Occipital lobe (tissue), 2 donors: ENCODE results near the gene ANP32B. TPM values are rescaled to one million over a fixed set of nuclear protein-coding genes. Genes with fewer than 3 reads are reported as not detected.
"Not testable (repeated sequence)": the region's sequence is repeated elsewhere in the genome, so short reads cannot be mapped to it uniquely, and the experiment has no call there.

Experiments used
- DNase-seq: peaks from one replicate; lab custom pipeline; 2025; lab: John Stamatoyannopoulos, UW
- total RNA-seq: library from RNA; depleted of rRNA; stranded (reverse); fragments of >200 nt; gene quantifications from one replicate; pipeline ENCODE4 v1.2.3, GENCODE V29; 2014

The ANP32B gene
- total RNA-seq, 1 donor from 2014 or later = 3.9 TPM

DNA sequence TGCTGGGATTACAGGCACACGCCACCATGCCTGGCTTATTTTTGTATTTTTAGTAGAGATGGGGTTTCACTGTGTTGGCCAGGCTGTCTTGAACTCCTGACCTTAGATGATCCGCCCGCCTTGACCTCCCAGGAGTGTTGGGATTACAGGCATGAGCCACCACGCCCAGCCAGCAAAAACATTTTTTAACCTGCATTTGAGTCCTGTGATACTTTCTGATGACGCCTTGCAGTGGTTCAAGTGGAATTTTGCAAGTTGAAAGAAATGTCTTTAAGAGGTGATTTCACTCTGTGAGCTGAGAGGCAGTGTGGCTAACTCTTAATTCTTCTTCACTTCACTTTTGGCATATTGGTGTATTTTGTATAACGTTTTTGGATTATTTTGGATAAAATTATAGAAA is 9.1 kb downstream of the ANP32B start:
- no peak for DNase-seq

DNA sequence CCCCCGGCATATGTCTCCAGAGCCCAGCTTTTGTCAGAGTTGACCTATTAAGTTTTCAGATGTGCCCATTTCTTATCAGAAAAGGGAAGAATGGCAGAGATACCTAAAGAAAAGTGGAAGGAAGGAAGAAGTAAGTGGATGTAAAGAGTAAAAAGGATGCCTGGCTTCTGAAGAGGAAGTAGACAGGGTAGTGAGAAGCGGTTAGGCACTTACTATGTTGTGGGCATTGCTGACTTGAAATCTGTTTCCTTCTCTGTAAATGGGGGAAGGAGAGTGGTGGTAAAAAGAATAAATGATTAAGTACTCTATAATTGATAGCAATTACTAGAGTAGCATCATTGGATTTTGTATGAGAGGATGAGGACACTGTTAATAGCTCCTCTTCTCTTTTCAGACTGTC is 9.9 kb downstream of the ANP32B start:
- no peak for DNase-seq

DNA sequence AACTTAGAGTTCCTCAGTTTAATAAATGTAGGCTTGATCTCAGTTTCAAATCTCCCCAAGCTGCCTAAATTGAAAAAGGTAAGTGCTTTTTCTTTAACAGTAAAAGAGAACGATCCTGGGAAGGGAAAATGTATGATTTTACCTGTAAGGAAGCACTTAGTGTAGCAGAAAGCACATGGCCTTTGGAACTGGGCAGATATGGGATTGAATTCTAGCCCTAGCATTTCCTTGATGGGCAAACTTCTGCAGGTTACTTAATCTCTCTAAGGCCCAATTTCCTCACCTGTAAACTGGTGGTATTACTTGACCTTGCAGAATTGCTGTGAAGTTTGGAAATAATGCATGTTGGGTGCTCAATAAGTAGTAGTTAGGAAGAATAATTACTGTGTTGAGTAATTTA is 11.6 kb downstream of the ANP32B start:
- no peak for DNase-seq

DNA sequence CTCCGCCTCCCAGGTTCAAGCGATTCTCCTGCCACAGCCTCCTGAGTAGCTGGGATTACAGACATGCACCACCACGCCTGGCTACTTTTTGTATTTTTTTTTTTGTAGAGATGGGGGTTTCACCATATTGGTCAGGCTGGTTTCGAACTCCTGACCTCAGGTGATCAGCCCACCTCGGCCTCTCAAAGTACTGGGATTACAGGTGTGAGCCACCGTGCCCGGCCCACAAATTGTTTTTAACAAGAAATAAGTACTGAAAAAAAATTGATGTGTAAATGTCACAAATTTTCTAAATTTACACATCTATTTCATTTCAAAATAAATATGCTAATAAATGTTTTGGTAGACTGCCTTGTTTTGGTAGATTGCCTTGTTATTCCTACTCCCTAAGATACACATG is 13.5 kb downstream of the ANP32B start:
- DNase-seq = not testable (repeated sequence)

DNA sequence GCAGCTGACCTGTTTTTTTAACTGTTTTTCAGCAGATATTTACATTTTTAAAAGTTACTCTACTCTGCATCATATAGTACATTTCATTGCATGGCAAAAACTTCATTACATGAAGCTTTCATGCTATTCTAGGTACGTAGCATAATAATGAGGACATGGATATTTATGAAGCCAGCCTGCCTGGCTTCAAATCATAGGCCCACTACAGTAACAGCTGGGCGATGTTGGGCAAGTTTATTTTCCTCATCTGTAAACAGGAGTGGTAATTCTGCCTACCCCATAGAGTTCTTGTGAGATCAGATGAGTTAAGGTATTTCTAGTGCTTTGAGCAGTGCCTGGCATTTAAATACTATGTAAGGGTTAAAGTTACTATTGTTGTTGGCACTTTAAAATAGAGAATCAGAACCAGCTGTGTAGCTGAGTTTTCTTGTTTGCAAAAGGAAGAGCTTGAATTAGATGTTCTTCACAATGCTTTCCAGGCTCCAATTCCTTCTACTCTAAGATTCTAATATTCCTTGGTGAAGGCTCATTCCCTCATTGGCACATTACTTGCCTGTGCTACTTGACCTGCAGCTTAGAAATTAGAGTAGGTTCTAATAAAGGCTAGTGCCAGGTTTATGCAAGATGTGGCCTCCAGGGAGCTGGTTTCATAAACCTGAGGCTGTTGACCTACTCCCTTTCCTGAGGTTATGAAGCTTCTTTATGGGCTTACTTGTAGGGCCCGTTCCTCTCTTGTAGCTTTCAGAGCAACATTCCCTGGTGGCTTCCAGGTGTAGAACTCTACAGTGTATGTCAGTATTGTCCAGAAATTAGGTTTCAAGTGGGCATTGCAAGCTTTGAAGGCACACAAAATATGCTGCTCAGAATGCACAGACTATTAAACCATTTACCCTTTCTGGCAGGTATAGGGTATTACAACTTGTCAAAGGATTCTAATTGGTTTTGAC is 14.5 kb downstream of the ANP32B start:
- no peak for DNase-seq

DNA sequence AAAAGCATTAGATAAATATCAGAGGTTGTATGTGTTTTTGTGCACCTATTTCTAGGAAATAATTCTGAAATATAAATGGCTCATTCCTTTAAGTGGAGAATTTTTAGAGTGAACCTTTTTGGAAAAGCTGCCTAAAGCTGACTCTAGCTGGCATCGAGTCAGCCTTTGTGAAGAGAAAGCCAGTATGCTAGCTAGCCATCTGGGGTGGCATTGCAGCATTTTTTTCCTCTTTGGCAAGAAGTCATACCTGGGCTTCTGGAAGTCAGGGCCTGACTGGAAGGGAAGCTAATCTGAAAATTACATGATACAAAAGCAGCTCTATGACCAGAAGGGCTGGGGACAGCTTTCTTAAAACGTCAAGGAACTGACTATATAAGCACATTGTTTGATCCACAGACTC is 19.7 kb downstream of the ANP32B start:
- no peak for DNase-seq

DNA sequence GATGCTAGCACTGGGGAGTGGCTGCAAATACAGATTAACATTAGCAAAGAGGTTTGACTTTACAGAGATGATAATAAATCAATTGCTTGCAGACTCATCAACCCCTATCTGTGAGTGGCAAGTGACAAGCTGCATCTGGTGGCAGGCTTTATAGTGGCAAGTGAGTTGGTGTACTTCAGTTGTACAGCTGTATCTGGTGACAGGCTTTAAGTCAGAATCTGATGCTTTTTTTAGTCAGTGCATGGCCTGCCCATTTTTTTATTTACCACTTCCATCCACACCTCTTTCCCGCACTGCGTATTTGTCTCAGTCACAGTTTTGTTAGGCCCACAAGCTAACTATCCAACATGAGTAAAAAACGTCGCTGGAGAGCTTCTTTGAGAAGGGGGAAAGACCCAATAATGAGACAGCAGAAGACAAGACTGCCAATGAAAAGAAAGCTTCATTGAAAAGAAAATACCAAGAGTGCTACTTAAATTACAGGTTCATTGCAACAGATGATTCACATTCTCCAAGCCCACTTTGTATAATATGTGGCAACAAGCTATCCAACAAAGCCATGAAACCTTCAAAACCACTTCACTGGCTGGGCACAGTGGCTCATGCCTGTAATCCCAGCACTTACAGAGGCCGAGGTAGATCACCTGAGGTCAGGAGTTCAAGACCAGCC is 23.1 kb downstream of the ANP32B start:
- DNase-seq = no peak

DNA sequence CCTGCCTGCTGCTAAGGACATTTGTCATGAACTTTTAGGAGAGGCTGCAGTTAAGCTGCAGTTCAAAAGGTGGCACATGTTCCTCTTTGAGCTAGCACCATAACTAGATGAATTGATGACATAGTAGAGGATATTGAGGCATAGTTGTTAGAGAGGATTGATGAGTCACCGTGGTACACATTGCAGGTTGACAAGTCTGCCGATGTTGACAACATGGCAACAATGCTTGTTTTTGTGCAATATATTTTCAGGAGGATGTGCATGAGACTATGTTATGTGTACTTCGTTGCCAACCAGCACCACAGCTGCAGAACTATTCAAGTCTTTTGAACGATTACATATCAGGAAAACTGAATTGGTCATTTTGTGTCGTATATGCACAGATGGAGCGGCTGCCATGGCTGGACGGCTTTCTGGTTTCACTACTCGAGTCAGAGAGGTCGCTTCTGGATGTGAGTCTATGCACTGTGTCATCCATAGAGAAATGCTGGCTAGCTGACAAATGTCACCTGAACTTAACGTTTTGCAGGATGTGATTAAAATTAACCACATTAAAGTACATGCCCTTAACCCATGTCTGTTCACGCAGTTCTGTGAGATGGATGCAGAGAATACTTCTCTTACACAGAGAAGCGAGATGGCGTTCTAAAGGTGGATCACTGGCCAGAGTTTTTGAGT is 24.2 kb downstream of the ANP32B start:
- DNase-seq = no peak

DNA sequence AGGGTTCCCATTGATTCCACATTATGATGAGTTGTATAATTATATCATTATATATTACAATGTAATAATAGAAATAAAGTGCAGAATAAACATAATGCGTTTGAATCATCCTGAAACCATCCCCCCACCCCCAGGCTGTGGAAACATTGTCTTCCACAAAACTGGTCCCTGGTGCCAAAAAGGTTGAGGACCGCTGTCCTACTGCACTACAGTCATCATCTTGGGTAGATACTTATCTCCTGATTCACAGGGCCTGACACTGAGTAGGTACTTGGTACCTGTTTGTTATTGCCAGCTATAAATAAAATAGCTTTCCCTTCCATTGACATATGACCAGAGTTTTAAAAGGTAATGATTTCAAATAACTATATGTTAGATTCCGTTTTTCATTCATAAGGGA is 25.6 kb downstream of the ANP32B start:
- no peak for DNase-seq

DNA sequence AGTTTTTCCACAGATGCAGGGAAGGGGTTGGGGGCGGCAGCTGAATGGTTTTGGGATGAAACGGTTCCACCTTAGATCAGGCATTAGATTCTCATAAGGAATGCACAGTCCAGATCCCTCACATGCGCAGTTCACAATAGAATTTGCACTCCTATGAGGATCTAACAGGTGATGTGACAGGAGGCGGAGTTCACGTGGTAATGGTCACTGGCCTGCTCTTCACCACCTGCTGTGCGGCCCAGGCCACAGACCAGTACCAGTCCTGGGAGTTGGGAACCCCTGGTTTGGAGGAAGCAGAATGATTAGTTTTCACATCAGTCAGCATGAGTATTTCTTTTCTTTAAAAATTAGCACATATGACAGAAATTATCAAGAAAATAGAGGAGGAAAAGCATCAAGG is 26.3 kb downstream of the ANP32B start:
- DNase-seq = no peak

DNA sequence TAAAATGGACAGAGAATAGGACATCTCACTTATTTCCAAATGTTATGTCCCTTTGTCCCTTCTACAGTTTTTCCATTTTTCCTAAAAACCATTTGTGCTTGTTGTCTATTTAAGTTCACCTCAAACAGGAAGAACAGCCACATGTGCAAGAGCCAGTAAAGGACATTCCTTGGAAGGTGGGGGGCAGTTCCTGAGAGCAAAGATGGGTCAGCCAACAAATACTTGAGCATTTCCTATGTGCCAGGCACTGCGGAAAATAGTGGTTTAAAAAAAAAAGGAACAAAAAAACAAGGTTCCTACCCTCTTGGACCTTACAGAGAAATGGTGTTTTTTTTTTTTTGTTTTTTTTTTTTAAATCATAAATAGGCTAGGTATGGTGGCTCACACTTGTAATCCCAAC is 26.8 kb downstream of the ANP32B start:
- no peak for DNase-seq

DNA sequence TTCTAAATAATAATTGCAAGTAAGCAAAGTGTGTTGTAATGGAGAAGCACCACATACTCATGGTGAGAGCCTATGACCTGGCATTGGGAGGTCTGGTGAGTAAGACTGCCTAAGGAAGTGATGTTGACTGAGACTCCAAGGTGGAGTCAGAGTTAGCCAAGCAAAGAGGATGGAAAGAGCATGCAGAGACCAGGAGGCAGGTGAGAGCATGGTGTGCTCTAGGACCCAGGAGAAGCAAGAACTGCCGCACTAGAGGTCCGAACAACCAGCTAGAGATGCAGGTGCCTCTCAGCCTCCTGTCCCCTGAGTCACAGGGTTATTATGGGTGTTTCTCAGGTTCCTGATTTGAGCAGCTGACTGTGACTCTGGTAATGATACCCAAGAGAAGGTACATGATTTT is 27.3 kb downstream of the ANP32B start:
- no peak for DNase-seq

DNA sequence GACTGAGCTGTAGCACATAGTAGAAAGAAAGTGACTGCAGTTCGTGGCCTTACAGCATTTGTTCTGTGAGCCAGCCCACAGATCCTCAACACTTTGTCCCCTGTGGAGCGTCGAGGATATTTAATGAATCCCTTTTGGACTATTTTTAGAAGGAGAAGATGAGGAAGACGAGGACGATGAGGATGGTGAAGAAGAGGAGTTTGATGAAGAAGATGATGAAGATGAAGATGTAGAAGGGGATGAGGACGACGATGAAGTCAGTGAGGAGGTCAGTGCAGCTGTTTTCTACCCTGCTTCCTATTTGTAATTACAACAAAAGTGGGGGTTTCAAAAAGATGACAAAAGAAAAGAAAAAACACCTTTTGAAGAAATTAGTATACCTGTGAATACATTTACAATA is 28.0 kb downstream of the ANP32B start:
- no peak for DNase-seq

DNA sequence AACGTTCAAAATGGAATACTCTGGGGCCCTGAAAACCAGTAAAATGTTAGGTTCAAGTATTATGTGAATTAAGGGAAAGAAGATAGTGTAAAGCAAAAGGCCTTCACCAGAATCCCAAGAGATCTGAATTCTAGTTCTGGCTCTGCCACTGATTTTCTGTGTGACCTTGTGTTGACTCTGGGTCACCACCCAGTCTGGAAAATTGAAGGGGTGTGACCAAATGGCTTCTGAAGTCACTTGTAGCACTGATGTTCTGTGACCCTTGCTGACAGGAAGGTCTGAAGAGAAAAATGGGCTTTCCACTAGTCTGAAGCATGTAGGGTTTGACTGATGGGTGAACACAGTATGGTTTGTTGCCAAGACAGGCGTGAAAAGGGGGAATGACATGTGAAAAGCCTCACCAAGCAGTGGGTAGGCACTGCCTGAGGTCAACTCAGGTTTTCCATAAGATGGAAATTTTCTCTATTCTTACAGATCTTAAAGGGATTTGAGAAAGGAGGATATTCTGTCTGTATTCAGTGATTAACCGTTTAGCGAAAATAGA is 33.1 kb downstream of the ANP32B start:
- DNase-seq = no peak

DNA sequence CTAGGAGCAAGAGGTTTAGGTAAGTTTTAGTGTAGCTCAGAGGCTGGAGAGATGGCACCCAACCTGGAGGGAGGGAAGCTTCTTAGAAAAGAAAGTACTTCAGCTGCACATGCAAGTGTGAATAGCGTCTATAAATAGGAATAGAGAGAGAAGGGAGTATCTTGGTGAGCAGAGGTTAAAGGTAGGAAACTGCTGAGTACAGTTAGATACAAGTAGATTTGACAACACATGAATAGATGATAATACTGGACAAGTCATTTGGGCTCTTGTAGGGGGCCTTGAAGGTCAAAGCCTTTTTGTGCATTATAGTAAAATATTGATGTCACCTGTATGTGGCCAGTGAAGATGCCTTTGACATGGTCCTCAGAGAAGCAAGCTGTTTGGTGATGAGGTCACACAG is 34.2 kb downstream of the ANP32B start:
- DNase-seq = no peak

DNA sequence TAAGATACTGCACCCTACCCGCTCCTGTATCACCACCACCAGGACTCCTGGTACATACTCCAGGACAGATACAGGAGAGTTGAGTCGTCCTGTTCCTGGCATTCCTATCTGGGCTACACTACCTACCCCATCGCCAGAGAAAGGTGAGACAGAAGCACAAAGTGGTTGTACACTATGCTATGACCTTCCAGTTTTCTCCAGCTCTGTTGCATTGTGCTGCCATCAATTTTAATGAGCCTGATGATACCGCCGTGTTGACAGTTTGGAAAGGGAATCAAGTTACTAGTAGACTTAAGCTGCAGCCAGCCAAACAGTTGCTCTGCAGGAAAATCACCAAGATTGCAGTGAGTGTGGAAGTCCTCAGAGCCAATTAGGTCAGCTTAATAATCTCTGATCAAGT is 35.2 kb downstream of the ANP32B start:
- no peak for DNase-seq

DNA sequence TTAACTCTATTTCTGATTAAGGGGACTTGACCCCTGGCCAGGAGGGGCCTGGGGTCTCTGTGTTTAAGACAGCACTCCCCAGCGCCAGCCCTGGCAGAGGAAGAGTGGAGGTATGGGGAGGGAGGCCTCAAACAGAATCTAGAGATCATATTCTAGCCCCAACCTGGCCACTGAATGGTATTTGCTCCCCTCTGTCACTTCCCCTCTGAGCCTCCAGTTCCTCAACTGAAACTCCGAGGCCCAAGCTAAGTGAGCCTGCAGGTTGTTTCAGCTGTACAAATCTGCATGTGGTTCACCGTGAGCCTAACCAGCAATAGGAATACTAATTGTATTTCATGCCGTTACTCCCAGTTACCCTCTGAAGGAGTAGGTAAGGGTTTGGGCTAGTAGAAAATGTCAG is 36.0 kb downstream of the ANP32B start:
- DNase-seq = no peak

DNA sequence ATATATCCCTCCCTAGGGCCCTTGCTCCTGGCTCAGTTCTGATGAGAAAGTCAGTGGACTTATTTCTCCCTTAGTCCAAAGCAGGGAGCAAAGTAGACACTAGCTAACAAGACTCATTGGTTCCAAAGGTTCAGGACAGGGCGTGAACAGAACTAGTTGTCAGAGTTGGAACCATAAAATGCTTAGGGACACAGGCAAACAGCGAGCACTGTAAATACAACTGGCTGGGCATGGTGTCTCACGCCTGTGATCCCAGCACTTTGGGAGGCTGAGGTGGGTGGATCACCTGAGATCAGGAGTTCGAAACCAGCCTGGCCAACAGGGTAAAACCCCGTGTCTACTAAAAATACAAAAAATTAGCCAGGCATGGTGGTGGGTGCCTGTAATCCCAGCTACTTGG is 36.7 kb downstream of the ANP32B start:
- not testable (repeated sequence) for DNase-seq

DNA sequence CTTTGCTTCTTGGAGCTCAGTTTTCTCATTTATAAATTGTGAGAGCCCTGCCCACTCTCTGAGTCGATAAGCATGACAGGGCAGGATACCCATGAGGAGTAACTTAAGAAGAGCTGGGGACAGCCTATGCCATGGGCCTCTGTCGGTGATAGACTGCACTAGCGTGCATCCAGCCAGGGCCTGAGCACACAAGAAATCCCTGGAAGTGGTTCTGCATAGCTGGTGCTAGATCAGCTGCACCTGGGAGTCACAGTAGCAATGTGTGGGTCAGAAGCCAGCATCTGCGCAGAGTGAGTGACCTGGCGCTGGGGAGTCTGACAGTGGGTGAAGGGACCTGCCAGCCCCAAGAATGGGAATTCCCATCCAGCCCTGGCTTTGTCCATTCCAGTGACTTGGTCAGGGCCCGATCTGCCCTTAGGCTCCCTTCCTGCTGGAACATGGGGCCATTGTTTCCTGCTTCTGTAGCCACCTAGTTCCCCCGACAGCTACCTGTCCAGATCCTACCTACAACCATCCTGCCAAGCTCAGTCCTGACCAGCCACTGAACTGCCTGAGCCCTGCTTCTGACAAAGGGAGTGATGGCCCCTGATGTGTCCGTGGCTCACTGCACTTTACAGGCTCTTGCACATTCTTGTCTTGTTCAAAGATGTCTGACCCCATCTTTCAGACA is 37.5 kb downstream of the ANP32B start:
- DNase-seq = no peak

DNA sequence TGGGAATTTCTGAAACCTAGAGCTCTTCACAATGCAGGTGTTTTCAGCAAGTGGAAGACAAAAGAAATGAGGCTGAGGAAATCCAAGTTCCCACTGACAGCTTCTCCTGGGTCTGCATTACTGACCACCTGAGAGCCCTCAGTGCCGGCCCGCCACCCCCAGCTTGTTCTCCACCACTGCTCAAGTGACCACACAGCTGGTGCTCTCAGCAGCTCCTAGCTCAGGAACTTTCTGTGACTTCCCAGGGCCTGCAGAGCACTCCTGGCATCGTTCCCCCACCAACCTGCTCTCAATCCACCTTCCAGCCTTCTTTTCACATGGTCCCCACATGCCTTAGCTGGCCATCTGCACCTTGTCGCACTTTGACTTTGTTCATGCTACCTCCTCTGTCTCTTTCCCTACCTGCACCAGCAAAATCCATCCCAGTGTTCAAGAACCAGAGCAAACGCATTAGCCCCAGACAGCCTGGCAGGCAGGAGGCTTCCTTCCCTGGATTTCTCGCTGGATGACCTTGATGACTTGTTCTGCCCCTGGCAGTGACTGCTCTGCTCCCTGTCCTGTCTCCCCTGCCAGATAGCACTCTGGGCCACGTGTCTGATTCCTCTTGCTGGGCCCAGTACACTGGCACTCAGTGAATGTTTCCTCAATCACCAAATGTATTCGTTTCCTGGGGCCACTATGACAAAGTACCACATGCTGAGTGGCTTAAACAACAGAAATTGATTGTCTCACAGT is 38.3 kb downstream of the ANP32B start:
- DNase-seq = no peak

DNA sequence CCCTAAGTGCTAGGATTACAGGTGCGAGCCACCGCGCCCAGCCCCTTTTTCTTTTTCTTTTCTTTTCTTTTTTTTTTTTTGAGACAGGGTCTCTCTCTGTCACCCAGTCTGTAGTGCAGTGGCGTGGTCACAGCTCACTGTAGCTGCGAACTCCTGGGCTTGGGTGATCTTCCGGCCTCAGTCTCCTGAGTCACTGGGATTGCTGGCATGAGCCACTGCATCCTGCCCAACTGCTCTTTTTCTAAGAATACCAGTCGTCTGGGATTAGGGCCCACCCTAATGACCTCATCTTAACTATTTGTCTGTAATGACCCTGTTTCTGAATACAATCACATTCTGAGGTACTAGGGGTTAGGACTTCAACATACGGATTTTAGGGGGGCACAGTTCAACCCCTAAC is 39.3 kb downstream of the ANP32B start:
- DNase-seq = no peak
